H1 (cell line): ENCODE measurements around the gene SV2A. TPM values are rescaled to one million over a fixed set of nuclear protein-coding genes. Genes with fewer than 3 reads are reported as not detected.

Source experiments
- CTCF ChIA-PET: fragments of 300-600 bp; sonication (Branson Sonifier 250); formaldehyde crosslinking; loops from one replicate; lab custom pipeline; 2021; ENCODE audit not compliant: partially characterized antibody; lab: Charles Lee
- POLR2A ChIA-PET: fragments of 300-600 bp; sonication (Branson Sonifier 250); formaldehyde crosslinking; loops from one replicate; lab custom pipeline; 2021; ENCODE audit warnings: inconsistent platforms; ENCODE audit not compliant: partially characterized antibody; lab: Charles Lee
- DNase-seq, 2 experiments: peaks; one replicate each; pipeline versions ENCODE4 v3.0.0 to v3.0.0-alpha.2; 2010 to 2022; ENCODE audit warnings: low spot score in 2 of 2, low read depth in 1 of 2, mixed read lengths in 1 of 2
- FAIRE-seq: peaks from 2 replicates; lab custom pipeline; 2011; peaks lifted over from hg19 to GRCh38; lab: Jason Lieb, UNC
- H2AFZ ChIP-seq: 2 replicates; pipeline ENCODE4 v1.8.1; 2012; ENCODE audit warnings: low read length, inconsistent platforms
- H2AK5ac ChIP-seq: 2 replicates; pipeline ENCODE4 v1.6.1; 2013; ENCODE audit warnings: low read depth, low read length
- H2BK120ac ChIP-seq: replicated peaks from 2 replicates; pipeline ENCODE3; 2013; ENCODE audit warnings: low read depth, low read length, inconsistent platforms
- H2BK12ac ChIP-seq: 2 replicates; pipeline ENCODE4 v1.6.1; 2013; ENCODE audit warnings: low read depth, low read length
- H2BK15ac ChIP-seq: 2 replicates; pipeline ENCODE4 v1.6.1; 2013; ENCODE audit warnings: low read length
- H2BK20ac ChIP-seq: 2 replicates; pipeline ENCODE4 v1.6.1; 2013; ENCODE audit warnings: low read length
- H2BK5ac ChIP-seq: 2 replicates; pipeline ENCODE4 v1.6.1; 2013; ENCODE audit warnings: low read depth, low read length
- H3K14ac ChIP-seq: 2 replicates; pipeline ENCODE4 v1.6.1; 2013; ENCODE audit warnings: inconsistent platforms; ENCODE audit not compliant: insufficient read length
- H3K18ac ChIP-seq: 2 replicates; pipeline ENCODE4 v1.6.1; 2013; ENCODE audit warnings: low read length; ENCODE audit errors: extremely low read depth
- H3K23ac ChIP-seq: 2 replicates; pipeline ENCODE4 v1.6.1; 2013; ENCODE audit warnings: inconsistent platforms; ENCODE audit not compliant: insufficient read length
- H3K23me2 ChIP-seq: 2 replicates; pipeline ENCODE4 v1.6.1; 2013; ENCODE audit warnings: low read depth, low read length
- H3K27ac ChIP-seq: 2 replicates; pipeline ENCODE4 v1.6.1; 2011; ENCODE audit warnings: low read depth, low read length, inconsistent platforms
- H3K27me3 ChIP-seq, 4 experiments: replicated peaks in 1 of 4; 1 replicate in 1 of 4; 2 replicates in 3 of 4; pipeline versions ENCODE4 v1.6.1 to v1.8.1; 2011 to 2013; ENCODE audit warnings: low read length in 3 of 4, mild to moderate bottlenecking in 3 of 4, inconsistent platforms in 2 of 4, mixed read lengths in 2 of 4, moderate library complexity in 1 of 4; ENCODE audit not compliant: control insufficient read depth in 3 of 4, insufficient read depth in 3 of 4; ENCODE audit errors: extremely low read depth in 1 of 4
- H3K36me3 ChIP-seq, 4 experiments: 2 replicates each; pipeline versions ENCODE4 v1.6.1 to v1.8.1; 2011 to 2013; ENCODE audit warnings: mild to moderate bottlenecking in 4 of 4, low read length in 3 of 4, moderate library complexity in 2 of 4, control low read depth in 1 of 4, inconsistent platforms in 1 of 4; ENCODE audit not compliant: insufficient read depth in 4 of 4, control insufficient read depth in 2 of 4
- H3K4ac ChIP-seq: replicated peaks from 2 replicates; pipeline ENCODE3; 2013; ENCODE audit warnings: low read length, low read depth, mixed read lengths, inconsistent platforms; ENCODE audit not compliant: insufficient read length
- H3K4me1 ChIP-seq, 4 experiments: replicated peaks in 1 of 4; 1 replicate in 1 of 4; 2 replicates in 3 of 4; pipeline versions ENCODE4 v1.6.1 to v1.8.1; 2011 to 2013; ENCODE audit warnings: low read length in 3 of 4, inconsistent platforms in 2 of 4, mixed read lengths in 1 of 4; ENCODE audit not compliant: insufficient read depth in 4 of 4, control insufficient read depth in 3 of 4
- H3K4me2 ChIP-seq, 2 experiments: 2 replicates each; pipeline versions ENCODE4 v1.6.1 to v1.8.1; 2011 to 2013; ENCODE audit warnings: low read depth in 2 of 2, low read length in 2 of 2, control low read depth in 1 of 2, inconsistent platforms in 1 of 2, mild to moderate bottlenecking in 1 of 2; ENCODE audit not compliant: insufficient read depth in 1 of 2
- H3K4me3 ChIP-seq, 4 experiments: fragments of 200-600, 300-600 bp in 1 of 4; sonication (generic), shearing (Covaris generic), sonication (Bioruptor Twin) in 1 of 4; 2 replicates each; pipeline versions ENCODE4 v1.5.1 to v1.8.1; 2011 to 2016; ENCODE audit warnings: low read length in 4 of 4, low read depth in 3 of 4, control low read depth in 2 of 4, inconsistent platforms in 2 of 4, mild to moderate bottlenecking in 2 of 4, mixed read lengths in 1 of 4, moderate library complexity in 1 of 4; ENCODE audit not compliant: insufficient read depth in 2 of 4; ENCODE audit errors: extremely low read depth in 1 of 4
- H3K56ac ChIP-seq: replicated peaks from 2 replicates; pipeline ENCODE3; 2013; ENCODE audit warnings: low read depth, mild to moderate bottlenecking, mixed read lengths, low read length, inconsistent platforms; ENCODE audit not compliant: insufficient read length
- H3K79me1 ChIP-seq: 2 replicates; pipeline ENCODE4 v1.6.1; 2013; ENCODE audit warnings: low read depth, low read length, control low read depth
- H3K79me2 ChIP-seq, 2 experiments: 2 replicates each; pipeline versions ENCODE4 v1.6.1 to v1.8.1; 2012 to 2013; ENCODE audit warnings: low read length in 2 of 2, mild to moderate bottlenecking in 2 of 2, inconsistent platforms in 1 of 2; ENCODE audit not compliant: insufficient read depth in 2 of 2, control insufficient read depth in 1 of 2
- H3K9ac ChIP-seq, 4 experiments: replicated peaks in 1 of 4; 1 replicate in 1 of 4; 2 replicates in 3 of 4; pipeline versions ENCODE4 v1.6.1 to v1.8.1; 2011 to 2013; ENCODE audit warnings: low read depth in 3 of 4, low read length in 3 of 4, control low read depth in 2 of 4, mild to moderate bottlenecking in 2 of 4, moderate library complexity in 2 of 4, inconsistent platforms in 1 of 4; ENCODE audit errors: extremely low read depth in 1 of 4
- H3K9me3 ChIP-seq, 2 experiments: 2 replicates each; pipeline versions ENCODE4 v1.6.1 to v1.8.1; 2012 to 2013; ENCODE audit warnings: mild to moderate bottlenecking in 2 of 2, moderate library complexity in 2 of 2, control low read depth in 1 of 2, inconsistent platforms in 1 of 2, low read depth in 1 of 2, low read length in 1 of 2, mixed read lengths in 1 of 2; ENCODE audit not compliant: insufficient read depth in 2 of 2
- H4K20me1 ChIP-seq, 2 experiments: replicated peaks in 1 of 2; 2 replicates each; pipeline versions ENCODE3 to v1.8.1; 2011 to 2013; ENCODE audit warnings: inconsistent platforms in 2 of 2, low read length in 2 of 2, mild to moderate bottlenecking in 1 of 2; ENCODE audit not compliant: insufficient read depth in 2 of 2, control insufficient read depth in 1 of 2
- H4K5ac ChIP-seq: 2 replicates; pipeline ENCODE4 v1.6.1; 2013; ENCODE audit warnings: low read length, low read depth, mixed read lengths, inconsistent platforms; ENCODE audit not compliant: insufficient read length
- H4K8ac ChIP-seq: 2 replicates; pipeline ENCODE4 v1.8.0; 2013; ENCODE audit warnings: mild to moderate bottlenecking, moderate library complexity, low read length, inconsistent platforms; ENCODE audit not compliant: insufficient read depth; ENCODE audit errors: extremely low read depth
- H4K91ac ChIP-seq: replicated peaks from 2 replicates; pipeline ENCODE3; 2013; ENCODE audit warnings: low read length, mixed read lengths, inconsistent platforms; ENCODE audit not compliant: insufficient read length
- CBX8 ChIP-seq: fragments of 300-800, 300-1000 bp; sonication (generic); IDR thresholded peaks from 2 replicates; pipeline ENCODE4 v1.7.1; 2016; ENCODE audit warnings: low read depth, low read length, borderline replicate concordance
- EGR1 ChIP-seq: IDR thresholded peaks from 2 replicates; pipeline ENCODE4 v1.6.1; 2011; ENCODE audit warnings: low read depth, low read length, borderline replicate concordance
- YY1 ChIP-seq: IDR thresholded peaks from 2 replicates; pipeline ENCODE4 v1.6.1; 2011; ENCODE audit warnings: low read depth, mild to moderate bottlenecking, low read length
- WGBS, 2 experiments: shearing (Covaris generic) in 1 of 2; methylation state at CpG; one replicate each; pipeline versions ENCODE4 v1.1.6 to v1.1.7; 2013 to 2015; ENCODE audit warnings: low lambda C conversion rate in 2 of 2, mixed read lengths in 2 of 2, inconsistent platforms in 1 of 2, low coverage in 1 of 2, missing lambda C conversion rate in 1 of 2; ENCODE audit not compliant: insufficient replicate concordance in 2 of 2, insufficient coverage in 1 of 2, insufficient read length in 1 of 2; ENCODE audit errors: extremely low coverage in 1 of 2, missing lambda C conversion rate in 1 of 2; 5-methylcytosine and 5-hydroxymethylcytosine counted together
- polyA plus RNA-seq, 7 experiments: library from polyadenylated mRNA; depleted of rRNA in 3 of 7; stranded (reverse) in 5 of 7; unstranded in 2 of 7; fragments of >200 nt in 5 of 7; fragments of 200-250 nt in 2 of 7; gene quantifications; 1 replicate in 5 of 7; 2 replicates in 1 of 7; 4 replicates in 1 of 7; pipeline versions ENCODE4 v1.2.1 to v1.2.3, GENCODE V29; 2011 to 2013; ENCODE audit warnings: missing spikeins in 2 of 7, mixed read lengths in 2 of 7
- total RNA-seq: library from RNA; stranded (reverse); fragmentation: NEBNext Ultra II Directional; extraction: Animal tissue kit (Norgen Biotek cat#: 25700); gene quantifications from 2 replicates; pipeline ENCODE4 v1.2.1, GENCODE V29; 2021

SV2A gene
- total and polyA plus RNA-seq, 2 of the 8 experiments (the other 6 are each of a cell fraction or from before 2014, with no cell fraction given) = 41.8 to 51.8 TPM

DNA sequence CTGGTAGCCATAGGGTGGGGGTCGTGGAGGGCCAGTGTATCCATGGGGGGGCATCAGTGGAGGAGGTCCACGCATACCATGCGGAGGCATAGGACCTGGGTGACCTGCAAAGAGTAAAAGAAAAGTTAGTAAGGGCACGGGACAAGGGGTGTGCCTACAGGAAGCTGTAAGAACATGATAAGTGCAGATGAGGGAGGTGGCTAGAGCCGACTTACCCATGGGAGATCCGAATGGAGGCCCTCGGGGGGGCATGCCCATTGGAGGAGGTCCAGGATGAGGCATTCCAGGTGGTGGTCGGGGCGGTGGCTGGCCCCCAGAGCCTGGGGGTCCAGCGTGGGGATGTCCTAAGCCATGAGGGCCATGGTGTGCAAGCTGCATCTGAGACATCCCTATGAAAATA lies 6.0 kb upstream of the SV2A start:
- Histone ChIP-seq H2BK12ac (no peak overlapping the region), H3K79me2 (peaks cover 8 to 28% of the 10 kb centered on the region in 2 experiments), H2AFZ (no peak overlapping the region), H3K9me3 (no peaks in the 10 kb centered on the region), H4K5ac (no peak overlapping the region), H3K9ac (no peak overlapping the region), H3K4me3 (no peak overlapping the region), H2BK5ac (no peak overlapping the region), H2BK15ac (no peak overlapping the region), H3K14ac (no peak overlapping the region), H3K36me3 (peaks cover 19 to 41% (median 39%) of the 10 kb centered on the region in 4 experiments), H3K23ac (no peak overlapping the region), H4K91ac (no peak overlapping the region), H3K27ac (no peak overlapping the region), H3K27me3 (no peaks in the 10 kb centered on the region), H2BK20ac (no peak overlapping the region), H3K4me1 (peaks cover 0 to 8% (median 4%) of the 10 kb centered on the region in 4 experiments; a peak in 4 of 7 replicates), H3K18ac (no peak overlapping the region), H2AK5ac (no peak overlapping the region), H4K8ac (no peak overlapping the region), H3K4ac (no peak overlapping the region), H4K20me1 (no peaks in the 10 kb centered on the region), H3K56ac (no peak overlapping the region), H3K79me1 (peaks cover 5% of the 10 kb centered on the region), H3K4me2 (no peak overlapping the region), H2BK120ac (no peak overlapping the region), H3K23me2 (peaks cover 5% of the 10 kb centered on the region)
- FAIRE-seq (no peak), DNase-seq (no peak)
- TF ChIP-seq EGR1 (no peak), YY1 (no peak), CBX8 (no peak)
- 95% methylated on average over 10 of the region's 10 CpGs; no CpG with 5 or more reads in 1 of the 2 experiments for WGBS, 2 experiments
- ChIA-PET POLR2A (interaction anchor here (0.5 to 4.0 kb wide), 3 partner anchors 10 to 37 kb away, joined by 3 to 20 read pairs (median 5); a partner anchor contains a TSS), CTCF (interaction anchor here (1.2 kb wide), 1 partner anchor 9 kb away, joined by 4 read pairs; no protein-coding TSS in a partner anchor)
